MCF 10A (cell line): ENCODE results near the gene KLF9. TPM values are rescaled to one million over a fixed set of nuclear protein-coding genes. Genes with fewer than 3 reads are reported as not detected.

Experiments
- BruUV-seq: library from RNA; stranded (reverse); fragments of 400-500 nt; replicated peaks from 2 replicates; lab custom pipeline; 2021; lab: Mats Ljungman, UMichigan
- CTCF ChIA-PET: fragments of 300-600 bp; sonication (Branson Sonifier 250); formaldehyde crosslinking; extraction: SDS; loops from one replicate; lab custom pipeline; 2021; ENCODE audit warnings: antibody characterized with exemption, inconsistent platforms; lab: Yijun Ruan, JAX
- POLR2A ChIA-PET: fragments of 300-600, 350-650 bp; sonication (Branson Sonifier 250); formaldehyde crosslinking; extraction: SDS; loops from one replicate; lab custom pipeline; 2020; ENCODE audit warnings: antibody characterized with exemption, inconsistent platforms; lab: Yijun Ruan, JAX
- DNase-seq: peaks from one replicate; pipeline ENCODE4 v3.0.0-alpha.2; 2018; ENCODE audit not compliant: unreplicated experiment
- H3K27ac Mint-ChIP-seq: one replicate; pipeline ENCODE4 v1.8.0; 2022; ENCODE audit warnings: mild to moderate bottlenecking, low read depth, mixed read lengths; ENCODE audit not compliant: unreplicated experiment
- H3K27me3 Mint-ChIP-seq: one replicate; pipeline ENCODE4 v1.8.0; 2022; ENCODE audit warnings: mixed read lengths; ENCODE audit not compliant: insufficient read depth, unreplicated experiment
- H3K36me3 Mint-ChIP-seq: one replicate; pipeline ENCODE4 v1.8.0; 2022; ENCODE audit warnings: mild to moderate bottlenecking, moderate library complexity, mixed read lengths; ENCODE audit not compliant: insufficient read depth, unreplicated experiment
- H3K4me1 Mint-ChIP-seq: one replicate; pipeline ENCODE4 v1.8.0; 2022; ENCODE audit warnings: mixed read lengths; ENCODE audit not compliant: insufficient read depth, unreplicated experiment
- H3K4me3 Mint-ChIP-seq: one replicate; pipeline ENCODE4 v1.8.0; 2022; ENCODE audit warnings: mild to moderate bottlenecking, moderate library complexity, mixed read lengths; ENCODE audit not compliant: unreplicated experiment
- H3K9me3 Mint-ChIP-seq: one replicate; pipeline ENCODE4 v1.8.0; 2022; ENCODE audit warnings: mixed read lengths; ENCODE audit not compliant: unreplicated experiment
- intact Hi-C: fragments of 100-400 bp; cut with micrococcal nuclease; formaldehyde crosslinking; loops from 2 replicates; pipeline ENCODE4 v1.14.1; 2022
- total RNA-seq: library from RNA; stranded (reverse); gene quantifications from 2 replicates; pipeline ENCODE4 v1.2.3, GENCODE V29; 2022
- TF ChIP-seq, protein P1 (sequence below): fragments of 200-600 bp; IDR thresholded peaks from one replicate; pipeline ENCODE4 v1.8.0; 2022; ENCODE audit warnings: antibody characterized with exemption, mild to moderate bottlenecking; ENCODE audit not compliant: unreplicated experiment

The KLF9 gene
- total RNA-seq, 1 experiment from 2014 or later = 5.9 TPM

DNA sequence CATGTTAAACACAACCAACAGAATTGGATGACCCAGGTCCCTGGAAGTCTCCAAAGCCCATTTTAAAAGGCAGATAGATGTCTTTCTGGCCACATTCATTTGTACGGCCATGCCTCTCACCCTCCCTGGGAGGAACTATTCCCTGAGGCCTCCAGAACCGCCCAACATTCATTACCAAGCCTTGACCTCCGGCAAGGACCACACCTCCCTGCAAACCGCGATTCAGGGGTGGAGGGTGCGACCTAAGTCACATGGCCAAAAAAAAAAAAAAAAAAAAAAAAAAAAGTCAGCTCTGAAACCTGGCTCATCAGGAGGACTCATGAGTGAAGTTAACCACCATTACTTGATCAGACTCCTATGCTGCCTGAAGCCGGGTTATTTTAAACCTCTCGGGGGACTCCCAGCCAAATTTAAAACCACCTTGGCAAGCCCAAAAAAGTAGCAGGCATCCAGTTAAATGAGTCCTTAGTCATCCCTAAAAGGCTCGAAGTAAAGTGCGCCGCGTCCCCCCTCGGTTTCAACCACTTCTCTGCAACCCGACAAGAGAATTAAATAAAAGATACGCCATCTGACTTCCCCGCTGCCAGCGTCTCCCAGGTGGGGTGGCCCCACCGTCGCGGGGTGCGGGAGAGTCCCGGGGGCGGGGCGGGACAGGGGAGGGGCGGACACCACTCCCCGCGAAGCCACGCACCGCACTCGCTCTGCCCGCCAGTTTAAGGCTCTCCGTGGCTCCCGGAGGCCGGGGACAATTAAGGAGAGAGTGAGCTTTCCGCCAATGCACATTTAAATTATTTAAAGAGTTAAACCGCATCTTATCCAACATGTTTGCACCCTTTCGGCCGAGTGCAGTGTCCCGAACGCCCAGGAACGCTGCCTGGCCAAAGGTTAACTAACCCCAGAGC lies 2.3 kb downstream of the KLF9 start:
- intact Hi-C loops = loop anchor here (1.0 to 5.0 kb wide), 3 partner anchors 8 to 190 kb away; no protein-coding TSS in a partner anchor
- BruUV-seq = no TSS peak
- peak; percentile 76 for DNase-seq
- peak overlapping the region; percentile 99 for H3K27ac Mint-ChIP-seq
- CTCF ChIA-PET = interaction anchor here (0.5 to 1.5 kb wide), 5 partner anchors 9 to 190 kb away, joined by 3 to 7 read pairs (median 4); no protein-coding TSS in a partner anchor
- POLR2A ChIA-PET = interaction anchor here (0.5 to 4.3 kb wide), 19 partner anchors 8 to 190 kb away, joined by 3 to 76 read pairs (median 5); partner anchors contain the start of gene SMC5
- peaks cover 6% of the 10 kb centered on the region for H3K36me3 Mint-ChIP-seq
- H3K4me1 Mint-ChIP-seq = peaks cover 22% of the 10 kb centered on the region
- no peaks in the 10 kb centered on the region for H3K9me3 Mint-ChIP-seq
- no peaks in the 10 kb centered on the region for H3K27me3 Mint-ChIP-seq
- H3K4me3 Mint-ChIP-seq = peak overlapping the region; percentile 98
- TF ChIP-seq, protein P1, sequence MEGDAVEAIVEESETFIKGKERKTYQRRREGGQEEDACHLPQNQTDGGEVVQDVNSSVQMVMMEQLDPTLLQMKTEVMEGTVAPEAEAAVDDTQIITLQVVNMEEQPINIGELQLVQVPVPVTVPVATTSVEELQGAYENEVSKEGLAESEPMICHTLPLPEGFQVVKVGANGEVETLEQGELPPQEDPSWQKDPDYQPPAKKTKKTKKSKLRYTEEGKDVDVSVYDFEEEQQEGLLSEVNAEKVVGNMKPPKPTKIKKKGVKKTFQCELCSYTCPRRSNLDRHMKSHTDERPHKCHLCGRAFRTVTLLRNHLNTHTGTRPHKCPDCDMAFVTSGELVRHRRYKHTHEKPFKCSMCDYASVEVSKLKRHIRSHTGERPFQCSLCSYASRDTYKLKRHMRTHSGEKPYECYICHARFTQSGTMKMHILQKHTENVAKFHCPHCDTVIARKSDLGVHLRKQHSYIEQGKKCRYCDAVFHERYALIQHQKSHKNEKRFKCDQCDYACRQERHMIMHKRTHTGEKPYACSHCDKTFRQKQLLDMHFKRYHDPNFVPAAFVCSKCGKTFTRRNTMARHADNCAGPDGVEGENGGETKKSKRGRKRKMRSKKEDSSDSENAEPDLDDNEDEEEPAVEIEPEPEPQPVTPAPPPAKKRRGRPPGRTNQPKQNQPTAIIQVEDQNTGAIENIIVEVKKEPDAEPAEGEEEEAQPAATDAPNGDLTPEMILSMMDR = no peak

DNA sequence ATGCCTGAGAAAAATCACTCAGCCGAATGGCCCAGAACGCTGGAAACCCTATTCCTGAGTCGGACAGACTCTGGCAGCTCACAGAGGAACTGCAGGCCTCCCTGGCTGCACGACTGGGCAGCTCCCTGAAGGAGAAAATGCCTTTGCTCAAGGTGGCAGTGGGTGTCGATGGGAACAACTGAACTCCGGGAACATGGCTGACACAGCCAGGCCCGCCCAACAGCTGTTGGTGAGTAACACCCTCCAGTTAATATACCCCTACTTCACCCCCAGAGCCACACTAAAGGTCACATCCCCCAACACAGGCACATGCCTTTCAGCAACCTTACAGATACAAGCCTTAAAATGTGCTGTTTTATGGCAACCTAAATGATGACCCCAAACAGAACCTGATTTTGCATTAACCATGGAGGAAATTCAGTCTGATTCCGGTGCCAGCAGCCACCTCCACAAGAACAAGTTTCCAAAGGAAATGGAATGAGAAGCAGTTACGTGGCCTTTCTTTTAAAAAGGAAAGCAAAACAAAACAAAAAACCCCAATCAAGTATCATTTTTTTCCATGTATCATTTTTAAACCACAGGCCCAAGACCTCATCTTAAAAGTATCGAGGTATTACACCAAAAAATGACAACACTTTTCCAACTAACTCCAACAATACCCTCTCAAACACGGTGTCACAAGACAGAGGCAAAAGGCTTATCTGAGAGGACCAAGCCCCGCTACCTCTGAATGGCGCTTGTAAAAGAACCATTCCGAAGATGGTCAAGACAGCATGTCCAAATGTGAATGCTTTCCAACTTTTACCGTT lies 3.1 kb downstream of the KLF9 start:
- peak overlapping the region; percentile 99 for H3K27ac Mint-ChIP-seq
- peak; percentile 26 for DNase-seq
- H3K4me1 Mint-ChIP-seq = peaks cover 30% of the 10 kb centered on the region
- peaks cover 6% of the 10 kb centered on the region for H3K36me3 Mint-ChIP-seq
- TF ChIP-seq, protein P1 = no peak
- BruUV-seq = TSS peak; percentile 32
- CTCF ChIA-PET = interaction anchor here (0.5 to 1.5 kb wide), 10 partner anchors 10 to 191 kb away, joined by 3 to 8 read pairs (median 3); no protein-coding TSS in a partner anchor
- H3K9me3 Mint-ChIP-seq = no peaks in the 10 kb centered on the region
- intact Hi-C loops = loop anchor here (5.0 kb wide), 1 partner anchor 59 kb away; no protein-coding TSS in a partner anchor
- POLR2A ChIA-PET = interaction anchor here (0.6 to 4.3 kb wide), 22 partner anchors 9 to 191 kb away, joined by 3 to 76 read pairs (median 5); partner anchors contain the start of gene SMC5
- peak overlapping the region; percentile 98 for H3K4me3 Mint-ChIP-seq
- H3K27me3 Mint-ChIP-seq = no peaks in the 10 kb centered on the region

DNA sequence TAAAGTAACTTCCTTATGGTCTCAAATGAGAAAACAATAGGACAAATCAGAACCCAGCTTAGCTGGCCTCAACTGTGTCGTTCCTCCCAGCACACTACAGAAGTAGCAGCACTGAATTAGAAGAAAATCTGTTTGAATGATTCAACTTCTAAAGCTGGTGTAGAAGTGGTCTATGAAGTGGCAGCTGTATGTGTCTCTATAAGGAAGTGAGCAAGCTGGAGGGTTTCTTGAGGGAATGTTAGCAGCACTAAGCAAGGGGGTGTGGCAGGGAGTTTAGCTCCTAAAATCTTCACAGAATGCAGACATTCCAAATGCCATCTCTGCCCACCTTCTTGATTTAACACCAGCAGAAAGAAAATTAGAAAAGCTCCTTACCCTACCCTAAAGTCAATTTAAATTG lies 4.1 kb downstream of the KLF9 start:
- ChIA-PET POLR2A (interaction anchor here (0.6 to 3.5 kb wide), 19 partner anchors 10 to 195 kb away, joined by 3 to 54 read pairs (median 4); no protein-coding TSS in a partner anchor), CTCF (interaction anchor here (1.0 to 1.5 kb wide), 7 partner anchors 8 to 192 kb away, joined by 3 to 8 read pairs (median 3); no protein-coding TSS in a partner anchor)
- no peaks in the 10 kb centered on the region for H3K27me3 Mint-ChIP-seq
- intact Hi-C loops = loop anchor here (5.0 kb wide), 1 partner anchor 58 kb away; no protein-coding TSS in a partner anchor
- TF ChIP-seq, protein P1 = no peak
- H3K4me1 Mint-ChIP-seq = peaks cover 30% of the 10 kb centered on the region
- H3K36me3 Mint-ChIP-seq = peaks cover 6% of the 10 kb centered on the region
- H3K27ac Mint-ChIP-seq = no peak overlapping the region
- peak overlapping the region; percentile 98 for H3K4me3 Mint-ChIP-seq
- no TSS peak for BruUV-seq
- DNase-seq = no peak
- H3K9me3 Mint-ChIP-seq = no peaks in the 10 kb centered on the region
